ENCODE results near the gene EYA3.

DNA sequence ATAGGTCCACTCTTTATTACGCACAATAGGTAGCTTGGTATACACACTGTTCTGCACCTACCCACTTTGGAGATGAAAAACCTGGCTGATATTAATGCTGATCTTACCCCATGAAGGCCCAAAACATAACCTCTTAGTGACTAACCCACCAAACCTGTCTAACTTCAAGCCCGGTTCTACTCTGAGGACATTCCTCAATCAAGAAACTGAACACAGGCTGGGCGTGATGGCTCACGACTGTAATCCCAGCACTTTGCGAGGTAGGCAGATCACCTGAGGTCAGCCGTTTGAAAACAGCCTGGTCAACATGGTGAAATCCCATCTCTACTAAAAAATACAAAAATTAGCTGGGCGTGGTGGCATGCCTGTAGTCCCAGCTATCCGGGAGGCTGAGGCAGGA is 50.5 kb downstream of the EYA3 start:
- TF ChIP-seq, protein P1, sequence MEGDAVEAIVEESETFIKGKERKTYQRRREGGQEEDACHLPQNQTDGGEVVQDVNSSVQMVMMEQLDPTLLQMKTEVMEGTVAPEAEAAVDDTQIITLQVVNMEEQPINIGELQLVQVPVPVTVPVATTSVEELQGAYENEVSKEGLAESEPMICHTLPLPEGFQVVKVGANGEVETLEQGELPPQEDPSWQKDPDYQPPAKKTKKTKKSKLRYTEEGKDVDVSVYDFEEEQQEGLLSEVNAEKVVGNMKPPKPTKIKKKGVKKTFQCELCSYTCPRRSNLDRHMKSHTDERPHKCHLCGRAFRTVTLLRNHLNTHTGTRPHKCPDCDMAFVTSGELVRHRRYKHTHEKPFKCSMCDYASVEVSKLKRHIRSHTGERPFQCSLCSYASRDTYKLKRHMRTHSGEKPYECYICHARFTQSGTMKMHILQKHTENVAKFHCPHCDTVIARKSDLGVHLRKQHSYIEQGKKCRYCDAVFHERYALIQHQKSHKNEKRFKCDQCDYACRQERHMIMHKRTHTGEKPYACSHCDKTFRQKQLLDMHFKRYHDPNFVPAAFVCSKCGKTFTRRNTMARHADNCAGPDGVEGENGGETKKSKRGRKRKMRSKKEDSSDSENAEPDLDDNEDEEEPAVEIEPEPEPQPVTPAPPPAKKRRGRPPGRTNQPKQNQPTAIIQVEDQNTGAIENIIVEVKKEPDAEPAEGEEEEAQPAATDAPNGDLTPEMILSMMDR (IDR thresholded peaks at IDR 0.05; ENCODE audit: low read depth, low read length), result no peak
- TF ChIP-seq, protein P2, sequence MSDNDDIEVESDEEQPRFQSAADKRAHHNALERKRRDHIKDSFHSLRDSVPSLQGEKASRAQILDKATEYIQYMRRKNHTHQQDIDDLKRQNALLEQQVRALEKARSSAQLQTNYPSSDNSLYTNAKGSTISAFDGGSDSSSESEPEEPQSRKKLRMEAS (IDR thresholded peaks at IDR 0.05; ENCODE audit: low read depth, low read length), result no peak
- TF ChIP-seq POLR2A (IDR thresholded peaks at IDR 0.05; ENCODE audit: extremely low read depth, insufficient read length) (no peak), MYC (IDR thresholded peaks at IDR 0.05; ENCODE audit: low read depth, low read length) (no peak)
